Neural progenitor cell (in vitro differentiated cells): ENCODE results near the gene UBE2J1.
A peak's percentile ranks its signal among the peaks of the same experiment; 100 is the strongest.

Source experiments
- CTCF ChIP-seq: fragments of 200-600 bp; sonication (generic); IDR thresholded peaks from 2 replicates; pipeline ENCODE4 v1.5.1; 2017; ENCODE audit warnings: antibody characterized with exemption, mild to moderate bottlenecking
- EZH2 ChIP-seq: fragments of 200-600 bp; sonication (generic); IDR thresholded peaks from 2 replicates; pipeline ENCODE4 v1.6.1; 2017; ENCODE audit warnings: antibody characterized with exemption, mild to moderate bottlenecking, moderate library complexity
- EZH2phosphoT487 ChIP-seq: fragments of 200-600 bp; sonication (generic); IDR thresholded peaks from 2 replicates; pipeline ENCODE4 v1.6.1; 2017; ENCODE audit warnings: antibody characterized with exemption

DNA sequence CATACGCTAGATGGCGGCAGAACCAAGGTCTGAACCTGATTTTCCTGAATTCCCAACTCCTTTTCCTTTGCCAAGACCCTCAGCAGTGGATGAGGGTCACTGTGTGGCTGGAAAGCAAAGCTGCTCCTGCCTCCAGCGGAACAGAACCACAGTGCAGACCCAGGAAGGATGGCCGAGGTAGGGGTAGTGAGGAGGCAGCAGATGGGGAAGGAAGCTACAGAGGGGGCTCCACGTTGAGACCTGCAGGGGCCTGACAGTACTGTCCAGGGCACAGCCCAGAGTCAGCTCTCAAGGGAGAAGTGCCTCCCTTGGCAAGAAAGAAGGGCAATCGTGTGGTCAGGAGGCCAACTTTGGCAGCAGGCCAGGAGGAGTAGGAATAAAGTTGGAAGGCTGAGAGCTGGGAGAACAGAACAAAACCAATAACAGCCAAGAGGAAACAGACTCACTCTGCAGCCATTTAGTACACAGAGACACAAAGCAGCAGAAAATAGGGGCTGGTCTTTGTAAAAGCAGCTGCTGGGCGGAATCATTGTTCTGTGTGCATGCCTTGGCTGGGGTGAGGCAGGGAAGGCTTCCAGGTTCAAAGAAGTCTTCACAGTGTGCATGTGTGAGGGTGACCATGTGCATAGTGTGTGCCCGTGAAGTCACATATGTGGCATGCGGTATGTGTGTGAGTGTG lies 40.5 kb downstream of the UBE2J1 start:
- TF ChIP-seq EZH2 (no peak), CTCF (peak; percentile 78), EZH2phosphoT487 (no peak)
